SH-SY5Y (cell line): Measurements from ENCODE around the gene KRT32.

Source experiments
- GATA2 ChIP-seq: IDR thresholded peaks from 2 replicates; pipeline ENCODE4 v1.6.1; 2011; ENCODE audit warnings: mild to moderate bottlenecking, low read depth, low read length
- GATA3 ChIP-seq: IDR thresholded peaks from 2 replicates; pipeline ENCODE4 v1.6.1; 2011; ENCODE audit warnings: low read depth, mild to moderate bottlenecking, low read length, moderate library complexity

DNA sequence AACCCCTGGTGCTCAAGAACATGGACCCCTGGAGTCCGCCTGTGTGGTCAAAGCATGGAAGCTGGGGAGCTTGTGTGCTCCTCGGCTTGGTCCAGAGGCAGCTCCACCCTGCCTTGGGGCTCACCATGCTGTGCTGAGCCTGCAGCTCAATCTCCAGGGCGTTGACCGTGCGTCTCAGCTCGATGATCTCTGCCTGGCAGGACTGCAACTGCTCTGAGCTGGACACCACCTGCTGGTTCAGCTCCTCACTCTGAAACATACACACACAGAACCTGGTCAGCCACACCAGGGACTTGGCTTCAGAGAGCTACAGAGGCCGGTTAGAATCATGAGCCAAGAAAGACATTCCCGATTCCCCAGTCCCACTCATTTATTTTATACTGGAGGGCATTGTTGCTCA, 11.1 kb upstream of the KRT32 start:
- TF ChIP-seq GATA3 (no peak), GATA2 (no peak)
